Fibroblast of skin of left biceps (primary cell): Measurements from ENCODE around the gene CNBP.
"Not testable (repeated sequence)": the region's sequence is repeated elsewhere in the genome, so short reads cannot be mapped to it uniquely, and the experiment has no call there.

ENCODE experiments used
- DNase-seq, 2 experiments: peaks; one replicate each; pipeline ENCODE4 v3.0.0-alpha.2; 2013; ENCODE audit warnings: low read depth in 2 of 2

The CNBP gene

DNA sequence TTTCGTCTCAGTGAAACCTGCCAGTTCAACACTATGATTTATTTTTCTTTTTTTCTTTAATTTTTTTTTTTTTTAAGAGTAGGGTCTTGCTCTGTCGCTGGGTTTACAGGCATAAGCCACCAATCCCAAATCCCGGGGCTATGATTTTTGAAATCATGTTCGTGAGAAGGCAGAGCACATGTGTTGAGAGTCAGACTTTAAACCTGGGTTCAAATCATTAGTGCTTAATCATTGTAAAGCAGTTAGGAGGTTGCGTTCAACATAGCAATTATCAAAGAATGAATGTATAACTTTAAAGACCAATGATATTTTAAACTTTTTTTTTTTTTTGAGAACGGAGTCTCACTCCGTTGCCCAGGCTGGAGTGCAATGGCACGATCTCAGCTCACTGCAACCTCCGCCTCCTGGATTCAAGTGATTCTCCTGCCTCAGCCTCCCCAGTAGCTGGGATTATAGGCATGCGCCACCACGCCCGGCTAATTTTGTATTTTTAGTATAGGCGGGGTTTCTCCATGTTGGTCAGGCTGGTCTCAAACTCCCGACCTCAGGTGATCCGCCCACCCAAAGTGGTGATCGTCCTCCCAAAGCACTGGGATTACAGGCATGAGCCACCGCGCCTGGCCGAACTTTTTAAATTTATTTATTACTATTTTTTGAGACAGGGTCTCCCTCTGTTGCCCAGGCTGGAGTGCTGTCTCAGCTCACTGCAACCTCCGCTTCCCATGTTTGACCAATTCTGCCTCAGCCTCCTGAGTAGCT, 1.3 kb upstream of the CNBP start:
- not testable (repeated sequence) for DNase-seq

DNA sequence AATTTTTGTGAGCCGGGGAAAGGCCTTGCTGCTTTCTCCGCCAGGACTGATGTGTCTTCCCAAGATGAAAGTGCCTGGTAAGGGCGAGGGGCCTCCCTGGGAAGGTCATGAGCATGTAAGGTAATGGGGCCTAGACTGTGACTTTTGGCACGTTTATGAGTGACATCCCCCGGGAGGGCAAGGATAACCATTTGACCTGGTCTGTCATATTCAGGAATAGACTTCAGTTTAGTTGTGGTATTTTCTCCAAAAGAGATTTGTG, 631 bp upstream of the CNBP start:
- DNase-seq, result no peak

- DNase-seq, result peak; percentile 25 to 29
These were observed 1.1 kb downstream of the CNBP start for GRCh38 chr3:129182390-129183185.

DNA sequence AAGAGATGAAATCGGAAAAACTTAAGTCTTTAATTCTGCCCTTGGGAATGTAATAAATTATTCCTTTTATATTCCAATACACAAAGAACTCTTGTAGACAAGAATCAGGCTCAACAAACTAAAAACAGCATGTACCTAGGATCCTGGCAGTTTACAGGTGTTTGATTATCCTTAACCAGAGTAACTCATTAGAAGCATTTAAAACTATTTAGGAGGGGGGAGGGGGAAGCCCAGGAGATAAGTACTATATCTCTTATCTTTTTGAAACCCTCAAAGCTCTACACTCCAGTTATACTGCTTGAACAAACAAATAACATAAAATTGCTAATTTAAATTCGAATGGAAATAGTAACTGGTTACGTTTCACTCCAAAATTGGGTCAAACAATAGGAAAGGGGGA, 1.9 kb downstream of the CNBP start:
- DNase-seq, result no peak

DNA sequence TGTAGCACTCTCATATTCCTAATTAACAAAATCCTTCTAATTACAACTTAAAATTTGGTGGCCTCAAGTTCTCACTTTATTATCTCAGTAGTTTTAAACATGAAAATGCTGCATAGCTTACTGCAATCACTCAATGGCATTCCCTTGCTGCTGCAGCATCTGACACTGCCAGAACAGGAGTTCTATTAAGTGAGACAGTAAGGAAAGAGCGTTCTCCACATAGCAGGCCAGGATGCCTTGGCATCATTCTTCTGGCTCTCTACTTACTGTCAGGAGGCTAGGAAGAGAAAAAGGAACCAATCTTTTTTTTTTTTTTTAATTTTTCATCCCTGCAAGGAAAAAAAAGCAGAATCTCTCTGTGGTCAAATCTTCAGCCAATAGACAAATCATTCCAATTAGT, 3.2 kb downstream of the CNBP start:
- no peak for DNase-seq

- DNase-seq, result no peak
These were observed 7.6 kb downstream of the CNBP start for GRCh38 chr3:129176051-129176450.

GRCh38 chr3:129173725-129174124, 10.0 kb downstream of the CNBP start:
- DNase-seq, result no peak

DNA sequence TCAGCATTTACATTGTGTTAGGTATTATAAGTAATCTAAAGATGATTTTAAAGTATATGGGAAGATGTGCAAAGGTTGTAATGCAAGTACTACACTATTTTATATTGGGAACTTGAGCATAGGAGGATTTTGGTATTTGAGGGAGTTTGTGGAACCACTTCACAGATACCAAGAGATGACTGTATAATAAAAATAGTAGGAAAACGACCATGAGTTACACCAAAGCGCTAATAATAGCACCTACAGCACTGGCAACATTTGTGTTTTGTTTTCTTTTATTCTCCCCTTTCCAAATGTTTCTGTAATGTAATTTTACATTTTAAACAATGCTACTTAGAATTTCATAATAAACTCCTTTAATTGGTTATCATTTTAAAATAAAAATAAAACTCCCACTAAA, 10.5 kb downstream of the CNBP start:
- DNase-seq, result no peak

GRCh38 chr3:129166579-129167332, 16.9 kb downstream of the CNBP start:
- DNase-seq, result no peak

DNA sequence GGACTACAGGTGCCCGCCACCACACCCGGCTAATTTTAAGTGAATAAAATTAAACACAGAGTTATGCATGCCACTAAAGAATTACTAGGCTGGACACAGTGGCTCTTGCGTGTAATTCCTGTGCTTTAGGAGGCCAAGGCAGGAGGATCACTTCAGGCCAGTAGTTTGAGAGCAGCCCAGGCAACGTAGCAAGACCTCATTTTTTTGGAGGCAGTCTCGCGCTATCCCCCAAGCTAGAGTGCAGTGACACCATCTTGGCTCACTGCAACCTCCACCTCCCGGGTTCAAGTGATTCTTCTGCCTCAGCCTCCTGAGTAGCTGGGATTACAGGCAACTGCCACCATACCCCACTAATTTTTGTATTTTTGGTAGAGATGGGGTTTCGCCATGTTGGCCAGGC, 18.1 kb downstream of the CNBP start:
- DNase-seq, result not testable (repeated sequence)

- DNase-seq, result no peak
These were observed 19.2 kb downstream of the CNBP start for GRCh38 chr3:129164500-129164899.

DNA sequence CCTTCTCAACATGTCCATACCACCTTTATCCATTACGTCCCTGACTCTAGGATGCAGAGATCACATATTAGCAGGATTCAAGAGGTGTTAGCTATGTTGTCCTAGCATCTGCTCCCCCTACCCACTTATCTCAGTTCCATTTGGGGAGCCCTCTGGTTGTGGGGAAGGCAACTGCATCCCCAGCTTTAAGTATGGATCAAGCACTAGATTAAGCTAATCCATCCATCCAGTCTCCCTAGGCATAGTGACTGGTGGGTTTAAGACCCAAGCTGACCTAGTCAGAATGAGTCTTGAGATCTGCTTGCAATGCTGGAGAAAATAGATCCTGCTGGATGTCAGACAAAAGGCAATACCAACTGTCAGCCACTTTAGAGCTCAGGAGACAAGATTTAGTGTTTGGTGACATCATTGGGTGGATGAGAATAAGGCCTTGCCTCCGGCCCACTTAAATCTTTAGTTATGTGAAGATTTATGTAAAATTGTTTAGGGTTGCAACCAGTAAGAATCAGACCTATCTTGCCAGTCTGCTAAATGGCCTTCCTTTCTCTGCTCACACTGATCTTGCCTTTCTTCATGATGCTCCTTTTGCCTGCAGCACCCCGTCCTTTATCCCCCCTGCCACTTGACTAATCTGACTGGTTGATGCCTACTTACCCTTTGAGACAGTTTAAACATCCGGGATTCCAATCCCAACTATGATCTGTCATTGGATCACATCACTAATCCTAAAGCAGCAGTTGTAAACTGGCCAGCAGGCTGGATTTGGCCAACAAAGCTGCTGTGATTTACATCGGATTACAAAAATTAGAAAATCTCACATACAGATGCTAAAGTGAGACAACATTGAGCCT, 20.7 kb downstream of the CNBP start:
- no peak for DNase-seq

- no peak for DNase-seq
These were observed 21.8 kb downstream of the CNBP start for GRCh38 chr3:129161860-129162271.

DNA sequence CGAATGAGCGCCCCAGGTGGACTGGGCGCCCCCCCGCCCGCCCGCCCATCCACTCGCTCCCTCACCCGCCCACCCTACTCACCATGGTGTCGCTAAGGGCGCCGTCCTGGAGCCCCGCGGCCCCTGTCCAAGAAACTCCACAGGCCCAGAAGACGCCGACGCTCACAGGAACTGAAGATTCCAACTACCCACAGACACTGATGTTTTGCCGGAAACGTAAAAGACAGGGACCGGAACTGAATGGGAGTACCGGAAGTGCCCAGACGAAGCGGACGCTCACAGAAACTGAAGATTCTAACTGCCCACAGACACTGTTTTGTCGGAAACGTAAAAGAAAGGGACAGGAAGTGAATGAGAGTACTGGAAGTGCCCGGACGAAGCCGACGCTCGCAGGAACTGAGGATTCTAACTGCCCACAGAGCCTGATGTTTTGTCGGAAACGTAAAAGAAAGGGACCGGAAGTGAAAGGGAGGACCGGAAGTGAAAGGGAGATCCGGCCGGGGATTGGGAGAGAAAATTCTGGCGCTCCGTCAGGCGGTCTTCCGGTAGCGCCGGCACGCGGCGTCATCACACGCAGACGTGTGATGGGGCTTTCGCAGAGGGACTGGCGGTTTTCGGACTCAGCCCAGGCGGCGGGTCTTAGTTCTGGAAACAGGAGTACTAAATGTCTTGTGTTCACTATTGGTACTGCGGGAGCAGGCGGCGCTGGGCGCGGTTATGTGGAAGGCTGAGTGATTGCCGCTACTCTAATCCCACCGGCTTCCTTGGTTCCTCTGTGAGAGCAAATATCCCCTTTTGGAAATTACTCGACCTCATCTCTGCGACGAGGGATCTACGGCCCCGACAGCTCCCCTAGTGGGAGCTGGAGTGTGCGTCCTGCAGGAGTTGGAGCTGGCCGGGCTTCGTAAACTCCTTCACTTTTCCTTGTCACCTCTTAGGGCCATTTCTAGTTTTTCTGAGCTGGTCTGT, 22.5 kb downstream of the CNBP start, which contains the start of gene ISY1:
Gene ISY1 (minus strand): TSS at position 173 of the 969 bp plus-strand sequence. CDS start 88 bp downstream, at position 85.
- DNase-seq, result peak; percentile 90 to 92

- DNase-seq, result no peak
These were observed 38.9 kb downstream of the CNBP start for GRCh38 chr3:129144786-129145185.

DNA sequence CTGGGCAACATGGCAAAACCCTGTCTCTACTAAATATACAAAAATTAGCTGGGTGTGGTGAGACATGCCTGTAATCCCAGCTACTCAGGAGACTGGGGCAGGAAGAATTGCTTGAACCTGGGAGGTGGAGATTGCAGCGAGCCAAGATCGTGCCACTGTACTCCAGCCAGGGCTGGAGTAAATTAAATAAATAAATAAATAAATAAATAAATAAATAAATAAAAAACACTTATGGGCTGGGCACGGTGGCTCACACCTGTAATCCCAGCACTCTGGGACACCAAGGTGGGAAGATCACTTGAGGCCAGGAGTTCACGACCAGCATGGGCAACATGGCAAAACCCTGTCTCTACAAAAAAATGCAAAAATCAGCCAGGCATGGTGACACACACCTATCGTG, 42.7 kb downstream of the CNBP start:
- not testable (repeated sequence) for DNase-seq

GRCh38 chr3:129139911-129140310, 43.8 kb downstream of the CNBP start:
- no peak for DNase-seq

DNA sequence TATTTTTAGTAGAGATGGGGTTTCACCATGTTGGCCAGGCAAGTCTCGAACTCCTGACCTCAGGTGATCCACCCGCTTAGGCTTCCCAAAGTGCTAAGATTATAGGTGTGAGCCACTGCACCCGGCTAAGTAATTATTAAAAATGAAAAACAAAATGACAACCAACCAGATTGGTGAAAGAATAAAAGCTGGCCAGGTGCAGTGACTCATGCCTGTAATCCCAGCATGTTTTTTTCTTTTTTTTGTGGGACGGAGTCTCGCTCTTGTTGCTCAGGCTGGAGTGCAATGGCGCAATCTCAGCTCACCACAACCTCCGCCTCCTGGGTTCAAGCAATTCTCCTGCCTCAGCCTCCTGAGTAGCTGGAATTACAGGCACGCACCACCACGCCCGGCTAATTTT, 47.4 kb downstream of the CNBP start:
- DNase-seq, result not testable (repeated sequence)

- DNase-seq, result no peak
These were observed 51.4 kb downstream of the CNBP start for GRCh38 chr3:129132097-129132866.
